Upper lobe of right lung (tissue), 1 donor: ENCODE results near the gene SMARCA5. TPM values are rescaled to one million over a fixed set of nuclear protein-coding genes. Genes with fewer than 3 reads are reported as not detected.

Experiments used
- ATAC-seq: fragments of 200-7000 bp; cut with Tn5 transposase; one replicate; pipeline ENCODE4 v1.9.1; 2020; ENCODE audit warnings: mild to moderate bottlenecking, moderate library complexity
- DNase-seq: peaks from one replicate; pipeline ENCODE4 v3.0.0-alpha.2; 2020
- H3K27ac ChIP-seq: fragments of 200-600 bp; one replicate; pipeline ENCODE4 v1.8.0; 2022
- H3K27me3 ChIP-seq: fragments of 200-600 bp; one replicate; pipeline ENCODE4 v1.8.0; 2022; ENCODE audit warnings: mild to moderate bottlenecking
- H3K36me3 ChIP-seq: fragments of 200-600 bp; one replicate; pipeline ENCODE4 v1.8.0; 2022
- H3K4me1 ChIP-seq: fragments of 200-600 bp; one replicate; pipeline ENCODE4 v1.8.0; 2022
- H3K4me3 ChIP-seq: fragments of 200-600 bp; one replicate; pipeline ENCODE4 v1.8.0; 2022; ENCODE audit warnings: mild to moderate bottlenecking
- H3K9me3 ChIP-seq: fragments of 200-600 bp; one replicate; pipeline ENCODE4 v1.8.0; 2022
- intact Hi-C: fragments of 100-400 bp; cut with DNase I; formaldehyde crosslinking; loops from one replicate; pipeline ENCODE4 v1.11.0; 2022
- total RNA-seq: library from RNA; stranded (reverse); fragmentation: NEBNext Ultra II Directional; extraction: Animal tissue kit (Norgen Biotek cat#: 25700); gene quantifications from one replicate; pipeline ENCODE4 v1.2.1, GENCODE V29; 2021
- TF ChIP-seq, protein P1 (sequence below): fragments of 200-600 bp; IDR thresholded peaks from one replicate; pipeline ENCODE4 v1.8.0; 2022; ENCODE audit warnings: antibody characterized with exemption
- donor health status: DM: no; HTN: yes; CAD: no; lungs with severe emphysema.

The SMARCA5 gene
- total RNA-seq, 1 donor from 2014 or later = 61.5 TPM

DNA sequence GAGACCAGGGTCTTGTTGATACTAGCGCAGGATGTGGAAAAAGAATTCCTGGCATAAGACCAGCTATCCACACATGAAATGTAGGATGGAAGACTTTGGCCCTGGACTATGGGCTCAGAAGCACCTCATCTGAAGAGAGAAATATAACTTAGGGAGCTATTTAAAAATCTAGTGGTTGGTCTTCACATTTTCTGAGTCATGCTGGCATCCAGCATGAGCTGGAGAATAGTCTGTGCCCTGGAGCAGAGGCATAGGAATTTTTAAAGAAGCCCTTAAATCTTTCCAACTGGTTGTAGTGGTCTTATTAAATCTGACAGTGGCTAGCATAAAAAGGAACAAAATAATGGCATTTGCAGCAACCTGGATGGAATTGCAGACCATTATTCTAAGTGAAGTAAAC is 86.3 kb downstream of the SMARCA5 start:
- Histone ChIP-seq H3K36me3 (no peaks in the 10 kb centered on the region), H3K4me3 (no peak overlapping the region), H3K9me3 (no peaks in the 10 kb centered on the region), H3K4me1 (no peaks in the 10 kb centered on the region), H3K27me3 (no peaks in the 10 kb centered on the region), H3K27ac (no peak overlapping the region)
- no peak for ATAC-seq
- DNase-seq = no peak
- TF ChIP-seq, protein P1, sequence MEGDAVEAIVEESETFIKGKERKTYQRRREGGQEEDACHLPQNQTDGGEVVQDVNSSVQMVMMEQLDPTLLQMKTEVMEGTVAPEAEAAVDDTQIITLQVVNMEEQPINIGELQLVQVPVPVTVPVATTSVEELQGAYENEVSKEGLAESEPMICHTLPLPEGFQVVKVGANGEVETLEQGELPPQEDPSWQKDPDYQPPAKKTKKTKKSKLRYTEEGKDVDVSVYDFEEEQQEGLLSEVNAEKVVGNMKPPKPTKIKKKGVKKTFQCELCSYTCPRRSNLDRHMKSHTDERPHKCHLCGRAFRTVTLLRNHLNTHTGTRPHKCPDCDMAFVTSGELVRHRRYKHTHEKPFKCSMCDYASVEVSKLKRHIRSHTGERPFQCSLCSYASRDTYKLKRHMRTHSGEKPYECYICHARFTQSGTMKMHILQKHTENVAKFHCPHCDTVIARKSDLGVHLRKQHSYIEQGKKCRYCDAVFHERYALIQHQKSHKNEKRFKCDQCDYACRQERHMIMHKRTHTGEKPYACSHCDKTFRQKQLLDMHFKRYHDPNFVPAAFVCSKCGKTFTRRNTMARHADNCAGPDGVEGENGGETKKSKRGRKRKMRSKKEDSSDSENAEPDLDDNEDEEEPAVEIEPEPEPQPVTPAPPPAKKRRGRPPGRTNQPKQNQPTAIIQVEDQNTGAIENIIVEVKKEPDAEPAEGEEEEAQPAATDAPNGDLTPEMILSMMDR = no peak
- intact Hi-C loops = no loop called here

- intact Hi-C loops = no loop called here
- Histone ChIP-seq H3K36me3 (no peaks in the 10 kb centered on the region), H3K27me3 (no peaks in the 10 kb centered on the region), H3K9me3 (peaks cover 5% of the 10 kb centered on the region), H3K27ac (no peak overlapping the region), H3K4me1 (no peaks in the 10 kb centered on the region), H3K4me3 (no peak overlapping the region)
- peak; percentile 59 for ATAC-seq
- TF ChIP-seq, protein P1 = no peak
- DNase-seq = no peak
These were observed 93.0 kb downstream of the SMARCA5 start for GRCh38 chr4:143606480-143606879.

Other genes starting within 250 kb of the SMARCA5 start
- 64.8 TPM for gene GAB1, start 176.8 kb upstream of the SMARCA5 start, total RNA-seq
- gene FREM3, start 187.0 kb downstream of the SMARCA5 start, total RNA-seq = 0.78 TPM